DOHH2 (cell line): ENCODE results near the gene LZTR1.

ENCODE experiments used
- H3F3A ChIP-seq: fragments of 200-600 bp; sonication (generic), shearing (Covaris generic); 2 replicates; pipeline ENCODE4 v1.6.0; 2016; ENCODE audit warnings: antibody characterized with exemption, mild to moderate bottlenecking; ENCODE audit not compliant: control insufficient read depth, insufficient read depth
- H3K27ac ChIP-seq: fragments of 200-600 bp; sonication (generic); 2 replicates; pipeline ENCODE4 v1.5.1; 2014; ENCODE audit warnings: low read depth, mild to moderate bottlenecking, low read length, moderate library complexity
- H3K27me3 ChIP-seq: fragments of 200-600 bp; sonication (generic); 2 replicates; pipeline ENCODE4 v1.6.1; 2014; ENCODE audit warnings: mild to moderate bottlenecking, low read length, mixed read lengths; ENCODE audit not compliant: control insufficient read depth
- H3K36me3 ChIP-seq: fragments of 200-600 bp; sonication (generic); 2 replicates; pipeline ENCODE4 v1.6.1; 2014; ENCODE audit warnings: mild to moderate bottlenecking, low read length, moderate library complexity, mixed read lengths; ENCODE audit not compliant: control insufficient read depth
- H3K4me1 ChIP-seq: fragments of 200-600 bp; sonication (generic); 2 replicates; pipeline ENCODE4 v1.6.1; 2014; ENCODE audit warnings: mild to moderate bottlenecking, low read length, mixed read lengths; ENCODE audit not compliant: control insufficient read depth
- H3K4me2 ChIP-seq: fragments of 200-600 bp; sonication (generic); 2 replicates; pipeline ENCODE4 v1.6.0; 2014; ENCODE audit warnings: mild to moderate bottlenecking, low read length, moderate library complexity
- H3K4me3 ChIP-seq: fragments of 200-600 bp; sonication (generic); 2 replicates; pipeline ENCODE4 v1.5.1; 2014; ENCODE audit warnings: mild to moderate bottlenecking, low read length, mixed read lengths
- H3K79me2 ChIP-seq: fragments of 200-600 bp; sonication (generic); 2 replicates; pipeline ENCODE4 v1.6.1; 2014; ENCODE audit warnings: mild to moderate bottlenecking, low read length, mixed read lengths; ENCODE audit not compliant: control insufficient read depth
- H3K9me2 ChIP-seq: fragments of 200-600 bp; sonication (generic); replicated peaks from 2 replicates; pipeline ENCODE4 v1.6.1; 2014; ENCODE audit warnings: mild to moderate bottlenecking, low read length, mixed read lengths; ENCODE audit not compliant: control insufficient read depth
- H3K9me3 ChIP-seq: fragments of 200-600 bp; sonication (generic); 2 replicates; pipeline ENCODE4 v1.6.1; 2014; ENCODE audit warnings: antibody characterized with exemption, low read length, mixed read lengths; ENCODE audit not compliant: control insufficient read depth, insufficient read depth
- H4K20me1 ChIP-seq: fragments of 200-600 bp; sonication (generic); 2 replicates; pipeline ENCODE4 v1.6.0; 2014; ENCODE audit warnings: low read depth, mild to moderate bottlenecking, antibody characterized with exemption, low read length, moderate library complexity; ENCODE audit not compliant: control insufficient read depth, insufficient read depth
- CTCF ChIP-seq: fragments of 200-600 bp; sonication (generic); IDR thresholded peaks from one replicate; pipeline ENCODE4 v1.5.1; 2014; ENCODE audit warnings: antibody characterized with exemption, mild to moderate bottlenecking, low read depth, low read length; ENCODE audit not compliant: poor library complexity, severe bottlenecking
- EZH2phosphoT487 ChIP-seq: fragments of 200-600 bp; sonication (generic); IDR thresholded peaks from 2 replicates; pipeline ENCODE4 v1.6.1; 2017; ENCODE audit warnings: borderline replicate concordance, mild to moderate bottlenecking, antibody characterized with exemption, low read length, moderate library complexity, mixed read lengths

LZTR1 gene

GRCh38 chr22:21026783-21027692 lies 44.9 kb downstream of the LZTR1 start:
- no peaks in the 10 kb centered on the region for H3K27me3 ChIP-seq
- TF ChIP-seq CTCF = no peak
- TF ChIP-seq EZH2phosphoT487 = no peak

GRCh38 chr22:21028277-21029251 lies 46.5 kb downstream of the LZTR1 start:
- H3K27ac ChIP-seq = no peak overlapping the region
- no peaks in the 10 kb centered on the region for H3K79me2 ChIP-seq
- H3F3A ChIP-seq = no peaks in the 10 kb centered on the region
- H4K20me1 ChIP-seq = no peaks in the 10 kb centered on the region
- H3K4me3 ChIP-seq = no peak overlapping the region
- H3K4me2 ChIP-seq = no peak overlapping the region
- no peaks in the 10 kb centered on the region for H3K9me2 ChIP-seq
- H3K4me1 ChIP-seq = peaks cover 2% of the 10 kb centered on the region; the same call in 1 of the 2 replicates
- H3K27me3 ChIP-seq = no peaks in the 10 kb centered on the region; the same call in 1 of the 2 replicates
- H3K9me3 ChIP-seq = no peaks in the 10 kb centered on the region
- no peaks in the 10 kb centered on the region for H3K36me3 ChIP-seq
- TF ChIP-seq EZH2phosphoT487 = no peak
- TF ChIP-seq CTCF = no peak

More at GRCh38 chr22:21026783-21027692, 44.9 kb downstream of the LZTR1 start:
- Histone ChIP-seq H3K27ac (no peak overlapping the region), H3K36me3 (no peaks in the 10 kb centered on the region), H3K9me3 (no peaks in the 10 kb centered on the region), H3F3A (no peaks in the 10 kb centered on the region), H3K4me2 (no peak overlapping the region), H3K9me2 (no peaks in the 10 kb centered on the region), H3K79me2 (no peaks in the 10 kb centered on the region), H3K4me1 (peaks cover 2% of the 10 kb centered on the region; the same call in 1 of the 2 replicates), H4K20me1 (no peaks in the 10 kb centered on the region), H3K4me3 (no peak overlapping the region)

- Histone ChIP-seq H3F3A (no peaks in the 10 kb centered on the region), H3K9me2 (no peaks in the 10 kb centered on the region), H4K20me1 (no peaks in the 10 kb centered on the region), H3K27me3 (no peaks in the 10 kb centered on the region; the same call in none of the 2 replicates), H3K4me1 (peaks cover 2% of the 10 kb centered on the region; the same call in 1 of the 2 replicates), H3K4me2 (no peak overlapping the region), H3K36me3 (no peaks in the 10 kb centered on the region), H3K4me3 (no peak overlapping the region), H3K9me3 (no peaks in the 10 kb centered on the region), H3K27ac (no peak overlapping the region), H3K79me2 (no peaks in the 10 kb centered on the region)
- TF ChIP-seq EZH2phosphoT487 = no peak
- TF ChIP-seq CTCF = no peak
Measured at GRCh38 chr22:21029486-21030025, 47.5 kb downstream of the LZTR1 start.
